Endodermal cell (in vitro differentiated cells): Measurements from ENCODE around the gene INTS1. TPM values are rescaled to one million over a fixed set of nuclear protein-coding genes. Genes with fewer than 3 reads are reported as not detected.

ENCODE experiments used
- DNase-seq: peaks from one replicate; pipeline ENCODE4 v3.0.0-alpha.2; 2017
- H3K27ac ChIP-seq: 2 replicates; pipeline ENCODE4 v1.5.1; 2013; ENCODE audit warnings: mild to moderate bottlenecking, low read depth, low read length, moderate library complexity
- H3K27me3 ChIP-seq: 2 replicates; pipeline ENCODE4 v1.6.1; 2013; ENCODE audit warnings: mild to moderate bottlenecking, low read length, moderate library complexity; ENCODE audit not compliant: insufficient read depth, control insufficient read depth, poor library complexity, severe bottlenecking
- H3K36me3 ChIP-seq: 2 replicates; pipeline ENCODE4 v1.7.0; 2013; ENCODE audit warnings: mild to moderate bottlenecking, low read length, moderate library complexity; ENCODE audit not compliant: control insufficient read depth, insufficient read depth
- H3K4me1 ChIP-seq: one replicate; pipeline ENCODE4 v1.7.0; 2013; ENCODE audit warnings: low read length; ENCODE audit not compliant: control insufficient read depth, insufficient read depth
- H3K4me3 ChIP-seq: 2 replicates; pipeline ENCODE4 v1.5.1; 2013; ENCODE audit warnings: mild to moderate bottlenecking, low read length, moderate library complexity
- H3K9ac ChIP-seq: 2 replicates; pipeline ENCODE4 v1.6.1; 2013; ENCODE audit warnings: mild to moderate bottlenecking, low read length, moderate library complexity; ENCODE audit not compliant: poor library complexity, severe bottlenecking; ENCODE audit errors: extremely low read depth
- H3K9me3 ChIP-seq: 2 replicates; pipeline ENCODE4 v1.6.1; 2013; ENCODE audit warnings: mild to moderate bottlenecking, low read length, moderate library complexity; ENCODE audit not compliant: control insufficient read depth
- H3K27ac Mint-ChIP-seq: 2 replicates; pipeline ENCODE4 v1.8.0; 2020; ENCODE audit warnings: mixed read lengths
- H3K27me3 Mint-ChIP-seq: 2 replicates; pipeline ENCODE4 v1.8.0; 2021; ENCODE audit warnings: mild to moderate bottlenecking, mixed read lengths; ENCODE audit not compliant: insufficient read depth
- H3K36me3 Mint-ChIP-seq: 2 replicates; pipeline ENCODE4 v1.8.0; 2020; ENCODE audit warnings: low read depth, mixed read lengths
- H3K4me1 Mint-ChIP-seq: 2 replicates; pipeline ENCODE4 v1.8.0; 2020; ENCODE audit warnings: mixed read lengths
- H3K4me3 Mint-ChIP-seq: 2 replicates; pipeline ENCODE4 v1.8.0; 2020; ENCODE audit warnings: mild to moderate bottlenecking, moderate library complexity, mixed read lengths
- H3K9me3 Mint-ChIP-seq: 2 replicates; pipeline ENCODE4 v1.8.0; 2020; ENCODE audit warnings: mild to moderate bottlenecking, mixed read lengths
- WGBS, 2 experiments: methylation state at CpG; one replicate each; pipeline versions ENCODE4 v1.1.5 to v1.1.7; 2013; ENCODE audit warnings: missing lambda C conversion rate in 2 of 2, mixed read lengths in 1 of 2; ENCODE audit not compliant: insufficient coverage in 1 of 2, insufficient read length in 1 of 2; 5-methylcytosine and 5-hydroxymethylcytosine counted together
- total RNA-seq, 2 donors: library from RNA; stranded (reverse); fragmentation: NEBNext Ultra II Directional in 1 of 2; extraction: Animal tissue kit (Norgen Biotek cat#: 25700) in 1 of 2; gene quantifications; 2 replicates in 1 of 2; 3 replicates in 1 of 2; pipeline ENCODE4 v1.2.1, GENCODE V29; 2021
- TF ChIP-seq, protein P1 (sequence below): fragments of 200-600 bp; sonication (generic); conservative IDR thresholded peaks from 2 replicates; pipeline ENCODE4 v1.5.0; 2021; ENCODE audit warnings: antibody characterized with exemption, mild to moderate bottlenecking

INTS1 gene
- total RNA-seq, 2 donors from 2014 or later: 145 to 178 TPM

DNA sequence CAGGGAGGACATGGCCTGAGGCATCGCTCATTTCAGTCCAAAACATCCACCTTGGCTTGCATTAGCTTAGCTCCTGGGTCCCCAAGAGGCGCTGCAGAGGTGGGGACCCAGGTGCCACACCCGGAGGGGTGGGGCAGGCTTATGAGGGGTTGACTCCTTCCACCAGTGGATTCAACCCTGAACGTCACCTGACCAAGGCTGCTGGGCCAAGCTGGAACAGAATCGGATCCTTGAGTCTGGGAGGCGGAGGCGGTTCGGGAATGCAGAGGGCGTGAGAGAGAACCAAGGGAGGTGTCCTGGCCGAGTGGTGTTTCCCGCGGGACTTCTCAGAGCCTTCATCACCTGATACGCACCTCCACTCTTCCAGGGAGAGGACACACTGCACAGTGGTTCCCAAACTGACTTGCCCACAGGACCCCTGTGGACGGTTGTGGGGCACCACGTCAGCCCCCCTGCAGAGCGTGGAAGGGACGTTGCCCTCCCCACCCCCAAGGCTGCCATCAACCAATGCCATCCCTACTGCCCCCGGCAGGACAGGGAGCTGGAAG is 40.4 kb downstream of the INTS1 start:
- no peak overlapping the region for H3K4me3 ChIP-seq
- H3K9me3 Mint-ChIP-seq: no peaks in the 10 kb centered on the region
- no peaks in the 10 kb centered on the region for H3K27me3 Mint-ChIP-seq
- no peaks in the 10 kb centered on the region for H3K27me3 ChIP-seq
- no peak for DNase-seq
- no peaks in the 10 kb centered on the region for H3K4me1 ChIP-seq
- H3K36me3 ChIP-seq: no peaks in the 10 kb centered on the region
- WGBS, 2 experiments: 84 to 88% methylated on average over 12 to 18 of the region's 18 CpGs
- no peaks in the 10 kb centered on the region for H3K9me3 ChIP-seq
- H3K9ac ChIP-seq: no peak overlapping the region
- TF ChIP-seq, protein P1, sequence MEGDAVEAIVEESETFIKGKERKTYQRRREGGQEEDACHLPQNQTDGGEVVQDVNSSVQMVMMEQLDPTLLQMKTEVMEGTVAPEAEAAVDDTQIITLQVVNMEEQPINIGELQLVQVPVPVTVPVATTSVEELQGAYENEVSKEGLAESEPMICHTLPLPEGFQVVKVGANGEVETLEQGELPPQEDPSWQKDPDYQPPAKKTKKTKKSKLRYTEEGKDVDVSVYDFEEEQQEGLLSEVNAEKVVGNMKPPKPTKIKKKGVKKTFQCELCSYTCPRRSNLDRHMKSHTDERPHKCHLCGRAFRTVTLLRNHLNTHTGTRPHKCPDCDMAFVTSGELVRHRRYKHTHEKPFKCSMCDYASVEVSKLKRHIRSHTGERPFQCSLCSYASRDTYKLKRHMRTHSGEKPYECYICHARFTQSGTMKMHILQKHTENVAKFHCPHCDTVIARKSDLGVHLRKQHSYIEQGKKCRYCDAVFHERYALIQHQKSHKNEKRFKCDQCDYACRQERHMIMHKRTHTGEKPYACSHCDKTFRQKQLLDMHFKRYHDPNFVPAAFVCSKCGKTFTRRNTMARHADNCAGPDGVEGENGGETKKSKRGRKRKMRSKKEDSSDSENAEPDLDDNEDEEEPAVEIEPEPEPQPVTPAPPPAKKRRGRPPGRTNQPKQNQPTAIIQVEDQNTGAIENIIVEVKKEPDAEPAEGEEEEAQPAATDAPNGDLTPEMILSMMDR: no peak
- no peaks in the 10 kb centered on the region for H3K36me3 Mint-ChIP-seq
- H3K4me1 Mint-ChIP-seq: peaks cover 3% of the 10 kb centered on the region
- H3K27ac ChIP-seq: no peak overlapping the region
- no peak overlapping the region for H3K4me3 Mint-ChIP-seq
- no peak overlapping the region for H3K27ac Mint-ChIP-seq

DNA sequence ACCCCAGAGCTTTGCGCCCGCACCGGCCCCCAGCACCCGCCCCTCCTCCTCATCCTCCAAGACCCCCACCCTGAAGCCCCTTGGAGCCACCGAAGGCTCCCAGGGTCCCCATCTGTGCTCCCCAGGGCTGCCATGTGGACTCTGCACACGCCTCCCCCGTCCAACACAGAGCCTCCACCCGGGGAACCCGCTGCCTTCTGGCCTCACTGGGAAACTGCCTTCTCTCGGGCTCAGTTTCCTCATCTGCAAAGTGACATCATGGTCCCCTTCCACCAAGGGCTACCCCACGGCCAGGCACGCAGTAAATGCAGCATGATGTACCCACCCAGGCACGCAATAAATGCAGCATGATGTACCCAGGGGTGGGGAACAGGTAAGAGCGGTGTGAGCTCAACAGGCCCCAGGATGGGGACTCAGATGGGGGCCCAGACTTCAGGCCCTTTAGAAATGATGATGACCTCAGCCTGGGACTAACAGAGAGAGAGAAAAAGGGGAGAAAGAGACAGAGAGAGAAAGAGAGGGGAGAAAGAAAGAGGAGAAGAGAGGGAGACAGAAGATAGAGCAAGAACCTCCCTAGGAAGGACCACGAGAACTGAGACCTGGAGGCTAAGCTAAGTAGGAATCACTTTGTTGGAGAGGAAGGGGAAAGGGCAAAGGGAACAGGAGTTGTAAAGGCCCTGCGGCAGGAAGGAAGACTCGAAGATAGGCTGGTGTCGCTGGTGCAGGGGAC is 42.4 kb downstream of the INTS1 start:
- no peak overlapping the region for H3K4me3 Mint-ChIP-seq
- Histone ChIP-seq H3K36me3 (no peaks in the 10 kb centered on the region), H3K27ac (no peak overlapping the region), H3K4me1 (no peaks in the 10 kb centered on the region), H3K4me3 (no peak overlapping the region), H3K9me3 (no peaks in the 10 kb centered on the region), H3K9ac (no peak overlapping the region), H3K27me3 (no peaks in the 10 kb centered on the region)
- no peak for DNase-seq
- H3K9me3 Mint-ChIP-seq: no peaks in the 10 kb centered on the region
- TF ChIP-seq, protein P1: no peak
- H3K27ac Mint-ChIP-seq: no peak overlapping the region
- H3K36me3 Mint-ChIP-seq: no peaks in the 10 kb centered on the region
- H3K27me3 Mint-ChIP-seq: peaks cover 2% of the 10 kb centered on the region
- H3K4me1 Mint-ChIP-seq: peaks cover 7% of the 10 kb centered on the region
- 86 to 91% methylated on average over 11 to 18 of the region's 18 CpGs for WGBS, 2 experiments

DNA sequence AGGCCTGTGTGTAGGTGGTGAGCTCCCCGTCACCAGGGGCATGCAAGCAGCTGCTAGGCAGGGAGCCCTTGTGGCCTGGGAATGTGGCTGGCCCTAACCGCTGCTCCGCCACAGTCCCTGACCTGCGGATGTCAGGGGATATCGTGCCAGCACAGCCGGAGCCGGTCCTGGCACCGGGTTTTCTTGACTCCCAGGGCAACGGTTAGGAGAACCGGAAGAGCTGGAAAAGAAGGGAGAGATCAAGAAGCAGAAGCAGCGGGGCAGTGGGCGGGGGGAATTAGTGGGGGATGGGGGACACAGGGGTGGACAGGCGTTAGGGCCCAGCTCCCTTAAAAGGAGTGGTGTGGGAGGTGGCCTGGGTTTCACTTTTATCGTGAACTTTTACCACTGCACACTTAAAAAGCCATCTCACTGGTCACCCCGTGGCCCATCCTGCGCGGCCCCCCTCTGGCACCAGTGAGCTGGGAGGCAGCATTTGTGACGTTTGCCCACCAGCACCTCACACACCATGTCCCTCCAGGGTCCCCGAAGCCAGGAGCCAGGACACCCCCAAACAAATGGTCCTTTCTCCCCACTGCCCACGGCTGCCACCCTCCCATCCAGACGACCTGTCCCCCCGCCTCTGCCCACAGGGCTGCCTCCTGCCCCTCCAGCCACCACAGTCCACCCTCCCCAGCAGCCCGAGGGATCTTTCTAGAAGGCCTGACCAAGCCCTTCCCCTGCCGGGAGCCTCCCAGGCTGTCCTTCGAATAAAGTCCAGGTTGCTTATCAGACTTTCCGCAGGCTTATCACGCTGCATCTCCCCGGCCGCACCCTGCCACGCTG is 43.2 kb downstream of the INTS1 start:
- DNase-seq: peak; percentile 69
- H3K27ac Mint-ChIP-seq: no peak overlapping the region
- peaks cover 2% of the 10 kb centered on the region for H3K27me3 Mint-ChIP-seq
- Histone ChIP-seq H3K9ac (no peak overlapping the region), H3K9me3 (no peaks in the 10 kb centered on the region), H3K27ac (no peak overlapping the region), H3K4me3 (no peak overlapping the region), H3K4me1 (no peaks in the 10 kb centered on the region), H3K36me3 (no peaks in the 10 kb centered on the region), H3K27me3 (no peaks in the 10 kb centered on the region)
- H3K4me3 Mint-ChIP-seq: no peak overlapping the region
- TF ChIP-seq, protein P1: no peak
- H3K4me1 Mint-ChIP-seq: peaks cover 7% of the 10 kb centered on the region
- no peaks in the 10 kb centered on the region for H3K36me3 Mint-ChIP-seq
- 81 to 84% methylated on average over 12 to 29 of the region's 30 CpGs for WGBS, 2 experiments
- no peaks in the 10 kb centered on the region for H3K9me3 Mint-ChIP-seq
